ENCODE results near the gene GTF3C5.

GRCh38 chr9:133078486-133078885 is 47.7 kb downstream of the GTF3C5 start:
- TF ChIP-seq CTCF (IDR thresholded peaks at IDR 0.05; ENCODE audit: insufficient read depth, low read depth, low read length) (no peak), EZH2 (IDR thresholded peaks at IDR 0.05; ENCODE audit: insufficient read depth, low read length) (no peak)
